ENCODE measurements around the gene GPRC5C. TPM values are rescaled to one million over a fixed set of nuclear protein-coding genes. Genes with fewer than 3 reads are reported as not detected.
"Not testable (repeated sequence)": the region's sequence is repeated elsewhere in the genome, so short reads cannot be mapped to it uniquely, and the experiment has no call there.

Gene GPRC5C
- total and polyA plus RNA-seq, 2 of the 8 experiments (the other 6 are each of a cell fraction or from before 2014, with no cell fraction given): 18.3 to 55.8 TPM

DNA sequence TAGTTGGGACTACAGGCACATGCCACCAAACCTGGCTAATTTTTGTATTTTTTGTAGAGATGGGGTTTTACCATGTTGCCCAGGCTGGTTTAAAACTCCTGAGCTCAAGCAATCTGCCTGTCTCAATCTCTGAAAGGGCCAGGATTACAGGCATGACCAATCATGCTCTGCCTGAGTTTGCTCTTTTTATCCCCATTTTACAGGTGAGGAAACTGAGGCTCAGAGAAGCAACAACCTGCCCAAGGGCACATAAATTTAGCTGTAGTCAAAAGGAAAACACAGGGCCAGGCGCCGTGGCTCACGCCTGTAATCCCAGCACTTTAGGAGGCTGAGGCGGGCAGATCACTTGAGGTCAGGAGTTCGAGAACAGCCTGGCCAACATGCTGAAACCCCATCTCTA lies 26.6 kb upstream of the GPRC5C start:
- H3K4me3 ChIP-seq (ENCODE audit: extremely low read depth in 1 of 4, insufficient read depth in 2 of 4, low read depth in 3 of 4, low read length in 4 of 4); H4K20me1 ChIP-seq (replicated peaks in 1 of 2; ENCODE audit: control insufficient read depth in 1 of 2, insufficient read depth in 2 of 2, low read length in 2 of 2); H2BK15ac ChIP-seq (ENCODE audit: low read length); H2BK12ac ChIP-seq (ENCODE audit: low read depth, low read length); H3K23ac ChIP-seq (ENCODE audit: insufficient read length); FAIRE-seq; H3K79me2 ChIP-seq (ENCODE audit: control insufficient read depth in 1 of 2, insufficient read depth in 2 of 2, low read length in 2 of 2); H3K27me3 ChIP-seq (replicated peaks in 1 of 4; ENCODE audit: control insufficient read depth in 3 of 4, extremely low read depth in 1 of 4, insufficient read depth in 3 of 4, low read length in 3 of 4); H3K4ac ChIP-seq (replicated peaks; ENCODE audit: insufficient read length, low read depth, low read length); H4K91ac ChIP-seq (replicated peaks; ENCODE audit: insufficient read length, low read length); H3K79me1 ChIP-seq (ENCODE audit: low read depth, low read length); H3K4me2 ChIP-seq (ENCODE audit: insufficient read depth in 1 of 2, low read depth in 2 of 2, low read length in 2 of 2); H3K9ac ChIP-seq (replicated peaks in 1 of 4; ENCODE audit: extremely low read depth in 1 of 4, low read depth in 3 of 4, low read length in 3 of 4); H3K36me3 ChIP-seq (ENCODE audit: control insufficient read depth in 2 of 4, insufficient read depth in 4 of 4, low read length in 3 of 4); H4K5ac ChIP-seq (ENCODE audit: insufficient read length, low read depth, low read length); H4K8ac ChIP-seq (ENCODE audit: extremely low read depth, insufficient read depth, low read length); H3K56ac ChIP-seq (replicated peaks; ENCODE audit: insufficient read length, low read depth, low read length); H2AFZ ChIP-seq (ENCODE audit: low read length); H3K18ac ChIP-seq (ENCODE audit: extremely low read depth, low read length); H3K27ac ChIP-seq (ENCODE audit: low read depth, low read length); H3K23me2 ChIP-seq (ENCODE audit: low read depth, low read length); H2BK5ac ChIP-seq (ENCODE audit: low read depth, low read length); H2BK120ac ChIP-seq (replicated peaks; ENCODE audit: low read depth, low read length); H3K14ac ChIP-seq (ENCODE audit: insufficient read length); DNase-seq (ENCODE audit: low read depth in 1 of 2, low spot score in 2 of 2); H3K9me3 ChIP-seq (ENCODE audit: insufficient read depth in 2 of 2, low read depth in 1 of 2, low read length in 1 of 2); H2BK20ac ChIP-seq (ENCODE audit: low read length); H2AK5ac ChIP-seq (ENCODE audit: low read depth, low read length): not testable (repeated sequence)
- ChIA-PET CTCF (ENCODE audit: partially characterized antibody) (interaction anchor here (0.9 to 7.4 kb wide), 6 partner anchors 13 to 86 kb away, joined by 3 to 47 read pairs (median 3); no protein-coding TSS in a partner anchor), POLR2A (ENCODE audit: partially characterized antibody) (interaction anchor here (0.6 to 1.0 kb wide), 2 partner anchors 25 to 46 kb away, joined by 3 to 4 read pairs; no protein-coding TSS in a partner anchor)
- WGBS, 2 experiments (ENCODE audit: extremely low coverage in 1 of 2, insufficient coverage in 1 of 2, insufficient read length in 1 of 2, insufficient replicate concordance in 2 of 2, low coverage in 1 of 2, low lambda C conversion rate in 2 of 2, missing lambda C conversion rate in 1 of 2): 96% methylated on average over 5 of the region's 5 CpGs; no CpG with 5 or more reads in 1 of the 2 experiments
- peaks cover 3 to 23% (median 14%) of the 10 kb centered on the region in 4 experiments for H3K4me1 ChIP-seq (replicated peaks in 1 of 4; ENCODE audit: control insufficient read depth in 3 of 4, insufficient read depth in 4 of 4, low read length in 3 of 4)
